GM21825 (cell line): ENCODE measurements around the gene NCK2.

ENCODE experiments used
- ATAC-seq: cut with Tn5 transposase; IDR thresholded peaks from one replicate; pipeline ENCODE4 v1.9.1; 2021; ENCODE audit warnings: mild to moderate bottlenecking, moderate library complexity; ENCODE audit not compliant: unreplicated experiment

The NCK2 gene

GRCh38 chr2:105734762-105735538, 9.8 kb upstream of the NCK2 start:
- ATAC-seq = no peak

- ATAC-seq = no peak
Observed at GRCh38 chr2:105736145-105736544, 8.6 kb upstream of the NCK2 start.

GRCh38 chr2:105737980-105738657, 6.6 kb upstream of the NCK2 start:
- no peak for ATAC-seq

- ATAC-seq = no peak
Observed at GRCh38 chr2:105738658-105739241, 6.0 kb upstream of the NCK2 start.

GRCh38 chr2:105739426-105739825, 5.3 kb upstream of the NCK2 start:
- no peak for ATAC-seq

GRCh38 chr2:105739944-105740530, 4.7 kb upstream of the NCK2 start:
- no peak for ATAC-seq

- ATAC-seq = no peak
Observed at GRCh38 chr2:105741174-105741573, 3.5 kb upstream of the NCK2 start.

GRCh38 chr2:105741617-105742016, 3.1 kb upstream of the NCK2 start:
- no peak for ATAC-seq

GRCh38 chr2:105744091-105744908, 412 bp upstream of the NCK2 start:
- peak; percentile 73 for ATAC-seq

GRCh38 chr2:105746177-105747080, 1.7 kb downstream of the NCK2 start:
- ATAC-seq = peak; percentile 45

- no peak for ATAC-seq
Observed at GRCh38 chr2:105747254-105747894, 2.7 kb downstream of the NCK2 start.

GRCh38 chr2:105747991-105748390, 3.3 kb downstream of the NCK2 start:
- no peak for ATAC-seq

- ATAC-seq = no peak
Observed at GRCh38 chr2:105748566-105748965, 3.9 kb downstream of the NCK2 start.

- no peak for ATAC-seq
Observed at GRCh38 chr2:105749583-105750400, 5.1 kb downstream of the NCK2 start.

- ATAC-seq = no peak
Observed at GRCh38 chr2:105750735-105751134, 6.0 kb downstream of the NCK2 start.

- no peak for ATAC-seq
Observed at GRCh38 chr2:105751272-105751671, 6.6 kb downstream of the NCK2 start.

GRCh38 chr2:105752691-105753358, 8.1 kb downstream of the NCK2 start:
- ATAC-seq = no peak

- ATAC-seq = no peak
Observed at GRCh38 chr2:105753380-105753779, 8.7 kb downstream of the NCK2 start.
